GM19438 (cell line): Measurements from ENCODE around the gene ABCC8.

Experiments
- ATAC-seq: cut with Tn5 transposase; IDR thresholded peaks from one replicate; pipeline ENCODE4 v1.9.1; 2021; ENCODE audit warnings: low read depth; ENCODE audit not compliant: unreplicated experiment

Gene ABCC8

GRCh38 chr11:17407575-17407974 lies 69.1 kb downstream of the ABCC8 start:
- ATAC-seq, result no peak

DNA sequence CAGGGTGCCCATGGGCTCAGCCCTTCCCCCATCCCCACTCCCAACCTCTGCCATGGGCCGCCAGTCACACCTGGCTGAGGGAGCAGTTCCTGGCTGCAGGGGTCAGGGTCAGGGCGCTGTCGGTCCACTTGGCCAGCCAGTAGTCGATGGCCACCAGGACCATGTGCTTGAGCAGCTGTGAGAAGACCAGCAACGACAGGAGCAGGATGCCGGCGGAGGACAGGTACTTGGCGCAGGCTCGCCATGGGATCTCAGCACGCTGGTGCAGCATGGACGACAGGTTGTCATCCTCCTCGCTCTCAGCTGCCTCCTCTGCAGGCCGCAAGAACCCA lies 69.9 kb downstream of the ABCC8 start:
- no peak for ATAC-seq

GRCh38 chr11:17406082-17406817 lies 70.4 kb downstream of the ABCC8 start:
- ATAC-seq, result no peak

DNA sequence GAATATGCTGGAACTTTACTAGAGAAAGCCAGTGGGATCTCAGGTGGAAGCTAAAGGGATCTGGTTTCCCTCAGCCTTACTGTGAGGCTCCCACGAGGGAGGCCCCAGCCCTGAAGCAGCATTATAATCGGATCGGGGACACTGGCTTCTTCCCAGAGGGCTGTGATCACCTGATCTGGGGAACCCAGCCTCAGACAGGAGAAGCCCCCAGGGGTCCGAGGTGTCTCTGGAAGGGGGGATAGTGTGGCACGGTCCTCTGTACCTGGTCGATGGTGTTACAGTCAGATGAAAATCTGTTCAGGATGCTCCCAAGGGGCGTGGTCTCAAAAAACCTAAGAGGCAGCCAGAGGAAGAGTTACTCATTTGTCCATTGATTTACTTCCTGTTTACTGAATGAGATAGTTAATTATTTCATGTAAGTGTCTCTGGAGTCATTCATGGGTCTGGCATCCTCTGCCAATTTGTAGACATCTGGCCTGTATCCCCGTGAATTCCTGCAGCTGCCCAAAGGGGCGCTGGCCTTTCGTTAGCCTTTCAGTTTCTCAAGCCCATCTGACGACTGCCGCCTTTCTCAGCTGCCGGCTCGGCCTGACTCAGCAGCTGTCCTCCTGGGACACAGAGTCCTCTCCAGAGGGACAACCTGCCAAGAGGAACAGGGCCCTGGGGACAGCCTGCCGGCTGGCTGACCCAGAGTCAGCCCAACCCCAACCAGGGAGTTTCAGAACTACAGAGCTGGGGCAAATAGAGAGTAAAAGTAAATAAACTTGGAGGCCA lies 71.2 kb downstream of the ABCC8 start:
- ATAC-seq, result no peak

DNA sequence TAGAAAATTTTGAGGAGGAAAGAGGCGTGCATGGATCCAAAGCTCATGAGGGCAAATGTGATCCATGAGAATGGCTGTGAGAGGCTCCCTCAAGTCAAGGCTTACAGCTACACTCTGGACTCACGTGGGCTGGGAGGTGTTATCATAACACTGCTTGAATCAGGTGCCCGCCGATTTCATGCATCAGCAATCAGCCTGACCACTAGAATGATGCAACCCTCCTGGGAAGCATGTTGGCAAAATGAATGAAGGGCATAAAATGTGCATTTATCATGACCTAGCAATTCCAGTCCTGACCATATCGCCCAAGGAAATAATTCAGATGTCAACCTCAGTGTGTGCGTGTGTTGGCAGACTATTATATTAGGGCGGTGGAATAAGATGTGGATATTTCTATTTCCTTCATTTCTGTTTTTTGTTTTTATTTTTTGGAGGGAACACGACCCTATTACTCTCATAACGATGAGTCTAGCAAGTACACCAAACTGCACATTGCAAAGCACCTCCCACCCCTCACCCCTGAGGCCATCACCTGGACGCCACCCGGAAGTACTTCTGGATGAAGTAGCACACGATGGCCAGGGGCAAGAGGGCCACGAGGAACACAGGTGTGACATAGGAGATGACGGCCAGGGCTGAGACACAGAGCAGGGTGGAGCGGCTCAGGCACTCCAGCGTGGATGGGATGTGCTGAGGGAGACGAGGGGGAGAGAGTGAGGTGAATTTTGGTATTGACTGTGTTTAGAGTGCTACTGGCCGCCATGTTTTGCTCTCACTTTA lies 72.5 kb downstream of the ABCC8 start:
- ATAC-seq, result no peak

GRCh38 chr11:17402486-17402885 lies 74.2 kb downstream of the ABCC8 start:
- ATAC-seq, result no peak

- no peak for ATAC-seq
Observed at GRCh38 chr11:17401841-17402240, 74.8 kb downstream of the ABCC8 start.

- no peak for ATAC-seq
Observed at GRCh38 chr11:17401316-17401715, 75.3 kb downstream of the ABCC8 start.

GRCh38 chr11:17400048-17400775 lies 76.4 kb downstream of the ABCC8 start:
- ATAC-seq, result no peak

DNA sequence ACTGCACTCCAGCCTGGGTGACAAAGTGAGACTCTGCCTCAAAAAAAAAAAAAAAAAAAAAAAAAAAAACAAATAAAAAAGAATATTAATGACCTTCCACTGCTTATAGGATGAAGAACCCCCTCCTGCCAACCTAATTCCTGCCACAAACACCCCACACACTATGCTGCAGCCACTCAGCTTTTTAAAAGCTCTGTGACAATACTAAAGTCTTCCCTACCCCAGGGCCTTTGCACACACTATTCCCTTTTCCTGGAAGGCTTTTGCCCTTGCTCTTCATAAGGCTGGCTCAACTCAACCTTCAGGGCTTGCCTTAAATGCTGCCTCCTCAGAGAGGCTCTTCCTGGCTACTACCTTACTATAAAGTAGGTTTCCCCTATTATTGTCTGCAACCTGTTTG lies 77.4 kb downstream of the ABCC8 start:
- ATAC-seq, result no peak

DNA sequence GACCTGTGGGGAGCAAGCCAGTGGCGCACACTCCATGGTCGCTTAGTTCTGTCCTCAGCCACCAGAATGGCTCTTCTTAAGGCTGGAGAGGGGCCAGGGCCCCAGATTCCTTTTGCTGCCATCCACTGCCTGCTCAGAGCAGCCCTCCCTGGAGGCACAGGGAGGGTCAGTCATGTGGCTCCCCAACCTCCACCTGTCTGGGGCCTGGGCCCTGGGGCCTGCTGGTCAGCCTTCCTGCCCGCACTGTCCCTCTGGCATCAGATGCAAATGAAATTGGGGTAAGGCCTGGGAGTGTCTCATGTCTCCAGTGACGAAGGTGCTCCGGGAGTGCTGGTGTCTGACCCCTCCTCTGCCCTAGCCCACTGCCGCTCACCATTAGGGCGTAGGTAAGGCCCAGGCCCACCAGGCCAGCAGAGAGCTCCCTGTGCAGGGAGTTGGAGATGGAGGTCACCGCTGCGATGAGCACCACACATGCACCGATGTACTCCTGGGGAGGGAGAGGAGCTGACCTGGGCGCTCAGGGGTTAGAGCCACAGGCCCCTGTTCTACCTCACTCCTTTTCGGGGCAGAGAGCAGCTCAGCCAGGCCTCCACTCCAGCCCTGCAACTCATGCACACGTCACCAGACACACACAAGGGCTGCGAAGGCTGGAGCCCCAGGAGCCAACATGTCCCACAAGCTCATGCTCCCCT lies 79.2 kb downstream of the ABCC8 start:
- ATAC-seq, result no peak

DNA sequence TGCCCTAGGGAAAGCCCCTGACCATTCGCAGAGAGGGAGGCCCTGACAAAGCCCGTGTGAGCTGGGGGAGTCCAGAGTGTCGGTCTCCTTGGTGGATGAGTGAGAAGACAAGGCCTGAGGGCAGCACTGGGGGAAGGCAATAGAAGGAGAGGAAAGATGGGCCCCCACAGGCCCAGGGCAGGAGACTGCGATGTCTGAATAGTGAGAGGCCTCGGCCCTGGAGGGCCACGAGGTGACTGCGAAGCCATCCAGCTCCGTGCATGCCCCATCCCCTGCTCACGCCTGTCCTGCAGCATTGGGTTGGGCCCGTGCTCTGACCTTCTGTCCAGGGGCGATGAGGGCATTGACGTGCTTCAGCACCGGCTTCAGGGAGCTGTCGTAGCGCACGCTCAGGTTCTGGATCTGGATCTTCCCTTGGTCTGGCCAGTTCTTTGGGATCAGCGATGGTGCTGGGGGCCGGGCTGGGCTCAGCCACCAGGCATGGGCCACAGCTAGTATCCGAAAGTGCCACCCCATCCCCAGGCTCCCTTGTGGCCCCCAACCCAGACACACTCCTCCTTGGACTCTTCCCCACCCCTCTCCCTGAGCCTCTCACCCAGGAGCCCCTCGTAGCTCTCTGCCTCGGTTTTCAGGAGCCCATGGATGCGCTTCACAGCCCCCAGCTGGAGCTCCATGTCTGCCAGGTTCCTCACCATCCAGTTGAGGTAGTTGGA lies 79.9 kb downstream of the ABCC8 start:
- no peak for ATAC-seq

- ATAC-seq, result no peak
Observed at GRCh38 chr11:17395978-17396377, 80.7 kb downstream of the ABCC8 start.

DNA sequence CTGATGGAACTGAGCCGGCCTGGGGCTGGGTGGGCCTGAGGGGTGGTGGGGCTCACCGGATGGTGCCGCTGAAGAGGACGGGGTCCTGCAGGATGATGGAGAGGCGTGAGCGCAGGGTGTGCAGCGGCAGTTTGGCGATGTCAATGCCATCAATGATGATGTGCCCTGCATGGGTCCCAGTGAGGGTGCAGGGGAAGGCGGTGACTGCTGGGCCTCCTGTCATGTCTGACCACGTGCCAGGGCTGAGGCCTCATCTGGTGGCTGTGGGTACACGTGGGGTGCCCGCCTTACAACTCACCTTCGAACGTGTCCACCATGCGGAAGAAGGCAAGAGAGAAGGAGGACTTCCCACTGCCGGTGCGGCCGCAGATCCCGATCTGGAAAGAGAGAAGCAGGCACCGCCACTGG lies 81.1 kb downstream of the ABCC8 start:
- ATAC-seq, result no peak

DNA sequence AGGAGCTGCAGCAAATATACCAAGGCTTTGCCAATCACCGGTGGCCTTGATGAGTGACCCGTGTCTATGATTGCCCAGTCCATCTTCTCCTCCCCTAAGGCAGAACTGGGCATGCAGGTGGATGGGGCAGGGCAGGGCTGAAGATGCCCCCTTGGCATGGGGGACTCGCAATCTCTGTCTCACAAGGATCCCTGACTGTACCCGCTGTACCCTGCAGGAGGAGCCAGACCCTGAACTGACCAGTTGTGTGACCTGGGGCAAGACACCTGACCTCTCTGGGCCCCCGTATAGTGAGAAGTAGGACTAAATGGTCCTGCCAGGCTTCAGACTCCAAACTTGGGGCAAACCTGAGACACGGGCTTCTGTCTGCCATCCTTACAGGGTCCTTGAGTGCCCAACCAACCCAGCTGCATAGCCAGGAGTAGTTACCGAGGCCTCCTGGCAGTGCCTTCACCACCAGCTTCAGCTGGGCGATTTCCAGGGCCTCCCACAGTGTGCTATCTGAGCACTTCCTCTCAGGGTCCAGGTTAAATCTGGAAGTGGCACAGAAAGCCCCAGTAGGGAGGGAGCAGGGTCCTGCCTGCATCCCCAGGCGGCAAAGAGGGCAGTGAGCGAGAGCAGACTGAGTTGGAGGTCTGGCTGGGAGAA lies 81.8 kb downstream of the ABCC8 start:
- ATAC-seq, result no peak

DNA sequence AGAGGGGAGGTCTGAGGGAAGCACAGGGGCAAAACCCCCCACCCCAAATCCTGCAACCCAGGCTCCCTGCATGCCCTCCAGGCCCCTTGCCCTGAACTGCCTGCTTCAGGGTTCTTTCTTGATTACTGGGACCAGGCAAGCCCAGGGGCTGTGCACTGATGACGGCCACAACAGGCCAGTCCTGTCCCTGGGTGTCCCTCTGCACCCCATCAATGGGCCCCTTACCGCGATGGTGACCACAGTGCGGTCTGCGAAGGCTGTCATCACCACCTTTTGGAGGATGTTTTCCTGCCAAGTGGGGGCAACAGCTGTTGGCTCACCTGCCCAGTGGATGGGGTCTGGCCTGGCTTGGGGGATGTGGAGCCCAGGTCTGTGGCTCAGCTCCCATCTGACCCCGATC lies 83.2 kb downstream of the ABCC8 start:
- no peak for ATAC-seq

GRCh38 chr11:17392872-17393271 lies 83.8 kb downstream of the ABCC8 start:
- no peak for ATAC-seq

GRCh38 chr11:17391493-17392355 lies 84.9 kb downstream of the ABCC8 start:
- no peak for ATAC-seq
